HL-60 (cell line): ENCODE results near the gene TNK2.

Experiments used
- DNase-seq, 2 experiments: peaks; one replicate each; pipeline ENCODE4 v3.0.0-alpha.2; 2010 to 2020; ENCODE audit warnings: low read depth in 1 of 2, low spot score in 1 of 2
- H3K27ac ChIP-seq: fragments of 250-450 bp; sonication (Bioruptor Pico); replicated peaks from 2 replicates; pipeline ENCODE4 v1.5.1; 2020; ENCODE audit warnings: mild to moderate bottlenecking, moderate library complexity
- H3K27me3 ChIP-seq: fragments of 250-450 bp; sonication (Bioruptor Pico); 2 replicates; pipeline ENCODE4 v1.5.1; 2021; ENCODE audit warnings: mild to moderate bottlenecking, moderate library complexity; ENCODE audit not compliant: insufficient read depth, poor library complexity, severe bottlenecking
- H3K4me3 ChIP-seq: replicated peaks from 2 replicates; pipeline ENCODE4 v1.5.1; 2011; ENCODE audit warnings: mild to moderate bottlenecking, control low read depth, low read length; ENCODE audit not compliant: insufficient read depth
- CTCF ChIP-seq: IDR thresholded peaks from one replicate; pipeline ENCODE4 v1.5.1; 2011; ENCODE audit warnings: low read length, control low read depth, inconsistent platforms; ENCODE audit not compliant: insufficient read depth
- GABPA ChIP-seq: IDR thresholded peaks from 2 replicates; pipeline ENCODE4 v1.6.1; 2012; ENCODE audit warnings: low read depth
- POLR2AphosphoS5 ChIP-seq: IDR thresholded peaks from 2 replicates; pipeline ENCODE4 v1.6.1; 2012; ENCODE audit warnings: low read depth
- REST ChIP-seq: IDR thresholded peaks from 2 replicates; pipeline ENCODE4 v1.6.1; 2012; ENCODE audit warnings: low read depth; ENCODE audit not compliant: insufficient replicate concordance
- SPI1 ChIP-seq: IDR thresholded peaks from 2 replicates; pipeline ENCODE4 v1.6.1; 2012; ENCODE audit warnings: low read depth, mild to moderate bottlenecking, borderline replicate concordance

Gene TNK2

GRCh38 chr3:195887670-195888069, 20.7 kb downstream of the TNK2 start:
- Histone ChIP-seq H3K27me3 (no peaks in the 10 kb centered on the region), H3K27ac (no peak overlapping the region), H3K4me3 (no peak overlapping the region)
- no peak for TF ChIP-seq GABPA
- no peak for TF ChIP-seq SPI1
- no peak for TF ChIP-seq REST
- no peak for TF ChIP-seq CTCF
- no peak for TF ChIP-seq POLR2AphosphoS5
- no peak for DNase-seq

- no peak for TF ChIP-seq CTCF
- no peak for TF ChIP-seq REST
- TF ChIP-seq GABPA, result no peak
- no peak for TF ChIP-seq POLR2AphosphoS5
- no peak for TF ChIP-seq SPI1
- Histone ChIP-seq H3K27ac (no peak overlapping the region), H3K4me3 (no peak overlapping the region), H3K27me3 (no peaks in the 10 kb centered on the region)
- DNase-seq, result no peak
These were observed 21.9 kb downstream of the TNK2 start for GRCh38 chr3:195886181-195887141.

GRCh38 chr3:195885036-195885891, 23.1 kb downstream of the TNK2 start:
- no peak for DNase-seq
- Histone ChIP-seq H3K27ac (no peak overlapping the region), H3K27me3 (no peaks in the 10 kb centered on the region), H3K4me3 (no peak overlapping the region)
- TF ChIP-seq CTCF, result no peak
- TF ChIP-seq POLR2AphosphoS5, result no peak
- no peak for TF ChIP-seq REST
- TF ChIP-seq SPI1, result no peak
